OCI-LY1 (cell line): ENCODE measurements around the gene ZNF695.

Experiments
- H2AFZ ChIP-seq: fragments of 200-600 bp; sonication (generic), shearing (Covaris generic); 2 replicates; pipeline ENCODE4 v1.6.0; 2014; ENCODE audit warnings: antibody characterized with exemption, mild to moderate bottlenecking, low read length
- H3F3A ChIP-seq: fragments of 200-600 bp; sonication (generic), shearing (Covaris generic); 2 replicates; pipeline ENCODE4 v1.6.0; 2014; ENCODE audit warnings: mild to moderate bottlenecking, antibody characterized with exemption, low read length, moderate library complexity; ENCODE audit not compliant: insufficient read depth
- H3K27ac ChIP-seq: fragments of 200-600 bp; sonication (generic); 2 replicates; pipeline ENCODE4 v1.5.1; 2014; ENCODE audit warnings: low read length, mixed run types, mild to moderate bottlenecking, low read depth; ENCODE audit not compliant: poor library complexity, severe bottlenecking
- H3K27me3 ChIP-seq: fragments of 200-600 bp; sonication (generic); 2 replicates; pipeline ENCODE4 v1.6.0; 2014; ENCODE audit warnings: antibody characterized with exemption, mild to moderate bottlenecking, low read length, moderate library complexity; ENCODE audit not compliant: insufficient read depth
- H3K36me3 ChIP-seq: fragments of 200-600 bp; sonication (generic); 2 replicates; pipeline ENCODE4 v1.6.1; 2014; ENCODE audit warnings: mild to moderate bottlenecking, antibody characterized with exemption, low read length, moderate library complexity, mixed read lengths; ENCODE audit not compliant: insufficient read depth
- H3K4me1 ChIP-seq: fragments of 200-600 bp; sonication (generic); 2 replicates; pipeline ENCODE4 v1.5.1; 2014; ENCODE audit warnings: mild to moderate bottlenecking, low read length, moderate library complexity; ENCODE audit not compliant: insufficient read depth, severe bottlenecking
- H3K4me2 ChIP-seq: fragments of 200-600 bp; sonication (generic), shearing (Covaris generic); 2 replicates; pipeline ENCODE4 v1.6.1; 2014; ENCODE audit warnings: low read length
- H3K4me3 ChIP-seq: fragments of 200-600 bp; sonication (generic); 2 replicates; pipeline ENCODE4 v1.5.1; 2014; ENCODE audit warnings: low read length, low read depth, mild to moderate bottlenecking, mixed read lengths; ENCODE audit not compliant: poor library complexity, severe bottlenecking
- H3K79me2 ChIP-seq: fragments of 200-600 bp; shearing (Covaris generic); 2 replicates; pipeline ENCODE4 v1.6.1; 2016; ENCODE audit warnings: mixed run types, low read length, mixed read lengths; ENCODE audit not compliant: insufficient read depth
- H3K9ac ChIP-seq: fragments of 200-600 bp; sonication (generic), shearing (Covaris generic); 2 replicates; pipeline ENCODE4 v1.6.1; 2014; ENCODE audit warnings: mild to moderate bottlenecking, low read length, mixed read lengths
- H3K9me2 ChIP-seq: fragments of 200-600 bp; sonication (generic), shearing (Covaris generic); 2 replicates; pipeline ENCODE4 v1.6.1; 2014; ENCODE audit warnings: low read depth, mild to moderate bottlenecking, low read length, mixed read lengths
- H3K9me3 ChIP-seq: fragments of 200-600 bp; shearing (Covaris generic); 2 replicates; pipeline ENCODE4 v1.6.1; 2014; ENCODE audit warnings: low read length, mixed read lengths
- H4K20me1 ChIP-seq: fragments of 200-600 bp; sonication (generic), shearing (Covaris generic); 2 replicates; pipeline ENCODE4 v1.6.0; 2016; ENCODE audit warnings: mild to moderate bottlenecking, low read length; ENCODE audit not compliant: insufficient read depth
- EZH2 ChIP-seq: fragments of 200-600 bp; sonication (generic), shearing (Covaris generic); IDR thresholded peaks from 2 replicates; pipeline ENCODE4 v1.8.0; 2017; ENCODE audit warnings: borderline replicate concordance, mixed run types, mild to moderate bottlenecking, antibody characterized with exemption, low read length, moderate library complexity, mixed read lengths
- TF ChIP-seq, protein P1 (sequence below): fragments of 200-600 bp; sonication (generic), shearing (Covaris generic); IDR thresholded peaks from 2 replicates; pipeline ENCODE4 v1.5.1; 2017; ENCODE audit warnings: mild to moderate bottlenecking, antibody characterized with exemption, low read length, moderate library complexity, mixed read lengths

ZNF695 gene

DNA sequence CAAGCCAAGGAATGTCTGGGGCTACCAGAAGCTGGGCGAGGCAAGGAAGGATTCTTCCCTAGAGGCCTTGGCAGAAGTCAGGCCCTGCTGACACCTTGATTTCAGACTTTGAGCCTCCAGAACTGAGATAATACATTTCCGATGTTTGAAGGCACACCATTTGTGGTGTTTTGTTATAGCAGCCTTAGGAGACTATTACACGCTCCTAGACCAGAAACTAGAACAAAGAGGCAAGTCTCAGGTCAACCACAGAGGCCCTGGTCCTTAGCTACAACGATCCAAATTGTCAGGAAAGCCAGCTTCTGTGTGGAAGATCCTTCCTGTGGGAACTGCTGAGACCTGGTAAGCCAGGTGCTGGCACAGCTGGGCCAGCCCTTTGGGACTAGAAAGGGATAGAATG is 56.4 kb downstream of the ZNF695 start:
- H3K36me3 ChIP-seq, result no peaks in the 10 kb centered on the region
- H3K79me2 ChIP-seq, result no peaks in the 10 kb centered on the region
- H3F3A ChIP-seq, result no peaks in the 10 kb centered on the region
- TF ChIP-seq, protein P1, sequence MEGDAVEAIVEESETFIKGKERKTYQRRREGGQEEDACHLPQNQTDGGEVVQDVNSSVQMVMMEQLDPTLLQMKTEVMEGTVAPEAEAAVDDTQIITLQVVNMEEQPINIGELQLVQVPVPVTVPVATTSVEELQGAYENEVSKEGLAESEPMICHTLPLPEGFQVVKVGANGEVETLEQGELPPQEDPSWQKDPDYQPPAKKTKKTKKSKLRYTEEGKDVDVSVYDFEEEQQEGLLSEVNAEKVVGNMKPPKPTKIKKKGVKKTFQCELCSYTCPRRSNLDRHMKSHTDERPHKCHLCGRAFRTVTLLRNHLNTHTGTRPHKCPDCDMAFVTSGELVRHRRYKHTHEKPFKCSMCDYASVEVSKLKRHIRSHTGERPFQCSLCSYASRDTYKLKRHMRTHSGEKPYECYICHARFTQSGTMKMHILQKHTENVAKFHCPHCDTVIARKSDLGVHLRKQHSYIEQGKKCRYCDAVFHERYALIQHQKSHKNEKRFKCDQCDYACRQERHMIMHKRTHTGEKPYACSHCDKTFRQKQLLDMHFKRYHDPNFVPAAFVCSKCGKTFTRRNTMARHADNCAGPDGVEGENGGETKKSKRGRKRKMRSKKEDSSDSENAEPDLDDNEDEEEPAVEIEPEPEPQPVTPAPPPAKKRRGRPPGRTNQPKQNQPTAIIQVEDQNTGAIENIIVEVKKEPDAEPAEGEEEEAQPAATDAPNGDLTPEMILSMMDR, result no peak
- TF ChIP-seq EZH2, result no peak
- no peak overlapping the region for H3K9ac ChIP-seq
- H3K4me3 ChIP-seq, result no peak overlapping the region
- H4K20me1 ChIP-seq, result no peaks in the 10 kb centered on the region
- no peak overlapping the region for H2AFZ ChIP-seq
- H3K27me3 ChIP-seq, result no peaks in the 10 kb centered on the region
- no peaks in the 10 kb centered on the region for H3K9me3 ChIP-seq
- H3K9me2 ChIP-seq, result no peaks in the 10 kb centered on the region
- H3K27ac ChIP-seq, result no peak overlapping the region
- H3K4me1 ChIP-seq, result no peaks in the 10 kb centered on the region
- H3K4me2 ChIP-seq, result no peak overlapping the region

DNA sequence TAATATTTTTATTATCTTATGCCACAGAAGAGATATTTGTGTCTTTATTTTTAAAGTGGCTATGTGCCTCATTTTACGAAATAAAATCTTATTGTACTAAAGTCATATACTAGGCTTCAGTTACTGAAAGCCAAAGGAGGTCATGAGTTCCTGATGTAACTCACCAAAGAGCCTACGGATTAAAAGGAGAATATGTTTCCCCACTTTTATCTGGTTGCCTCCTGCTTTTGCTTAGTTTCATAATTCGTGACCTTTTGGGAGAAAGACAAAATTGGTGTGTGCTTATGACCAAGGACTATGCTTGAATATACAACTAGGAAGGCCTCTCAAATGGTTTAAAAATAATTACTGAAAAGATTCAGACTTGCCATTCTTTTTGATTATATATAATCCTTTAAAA is 57.9 kb downstream of the ZNF695 start:
- no peaks in the 10 kb centered on the region for H3K79me2 ChIP-seq
- H4K20me1 ChIP-seq, result no peaks in the 10 kb centered on the region
- H3K9me3 ChIP-seq, result no peaks in the 10 kb centered on the region
- no peak for TF ChIP-seq EZH2
- TF ChIP-seq, protein P1, result no peak
- no peak overlapping the region for H3K4me3 ChIP-seq
- H3K27ac ChIP-seq, result no peak overlapping the region
- H3K9me2 ChIP-seq, result no peaks in the 10 kb centered on the region
- no peak overlapping the region for H3K9ac ChIP-seq
- H3K36me3 ChIP-seq, result no peaks in the 10 kb centered on the region
- H3F3A ChIP-seq, result no peaks in the 10 kb centered on the region
- peaks cover 3% of the 10 kb centered on the region; the same call in 1 of the 2 replicates for H3K27me3 ChIP-seq
- H3K4me2 ChIP-seq, result no peak overlapping the region
- no peaks in the 10 kb centered on the region for H3K4me1 ChIP-seq
- H2AFZ ChIP-seq, result no peak overlapping the region

DNA sequence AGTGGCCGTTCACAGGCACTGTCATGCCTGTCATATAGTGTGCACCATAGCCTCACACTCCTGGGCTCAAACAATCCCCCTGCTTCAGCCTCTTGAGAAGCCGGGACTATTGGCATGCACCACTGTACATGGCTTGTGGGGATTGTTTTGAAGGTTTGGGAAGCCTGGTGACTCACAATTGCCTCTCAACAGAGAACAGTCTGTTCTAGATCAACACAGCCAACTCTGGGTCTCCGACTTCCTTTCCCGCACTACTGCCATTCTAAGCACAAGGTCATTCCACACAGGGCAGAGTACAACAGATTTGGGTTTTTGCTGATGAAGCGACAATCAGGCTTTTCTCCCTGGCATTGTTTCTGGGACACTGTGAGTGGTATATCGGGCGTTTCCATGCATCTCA is 60.6 kb downstream of the ZNF695 start:
- no peak overlapping the region for H3K4me3 ChIP-seq
- no peaks in the 10 kb centered on the region for H4K20me1 ChIP-seq
- H3K9me2 ChIP-seq, result no peaks in the 10 kb centered on the region
- no peak overlapping the region for H3K4me2 ChIP-seq
- no peak for TF ChIP-seq EZH2
- TF ChIP-seq, protein P1, result no peak
- no peaks in the 10 kb centered on the region for H3K4me1 ChIP-seq
- no peaks in the 10 kb centered on the region for H3K9me3 ChIP-seq
- no peak overlapping the region for H2AFZ ChIP-seq
- peaks cover 3% of the 10 kb centered on the region; the same call in 1 of the 2 replicates for H3K27me3 ChIP-seq
- no peaks in the 10 kb centered on the region for H3K36me3 ChIP-seq
- H3F3A ChIP-seq, result no peaks in the 10 kb centered on the region
- no peak overlapping the region for H3K27ac ChIP-seq
- H3K79me2 ChIP-seq, result no peaks in the 10 kb centered on the region
- no peak overlapping the region for H3K9ac ChIP-seq
